ENCODE results near the gene NDE1. TPM values are rescaled to one million over a fixed set of nuclear protein-coding genes. Genes with fewer than 3 reads are reported as not detected.

Gene NDE1, protein sequence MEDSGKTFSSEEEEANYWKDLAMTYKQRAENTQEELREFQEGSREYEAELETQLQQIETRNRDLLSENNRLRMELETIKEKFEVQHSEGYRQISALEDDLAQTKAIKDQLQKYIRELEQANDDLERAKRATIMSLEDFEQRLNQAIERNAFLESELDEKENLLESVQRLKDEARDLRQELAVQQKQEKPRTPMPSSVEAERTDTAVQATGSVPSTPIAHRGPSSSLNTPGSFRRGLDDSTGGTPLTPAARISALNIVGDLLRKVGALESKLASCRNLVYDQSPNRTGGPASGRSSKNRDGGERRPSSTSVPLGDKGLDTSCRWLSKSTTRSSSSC
- polyA plus RNA-seq (2011; rRNA removed) (22.9 and 25.6 TPM in 2 replicates), polyA minus RNA-seq (2011; rRNA and poly(A)+ RNA removed) (19.9 and 25.3 TPM in 2 replicates)

DNA sequence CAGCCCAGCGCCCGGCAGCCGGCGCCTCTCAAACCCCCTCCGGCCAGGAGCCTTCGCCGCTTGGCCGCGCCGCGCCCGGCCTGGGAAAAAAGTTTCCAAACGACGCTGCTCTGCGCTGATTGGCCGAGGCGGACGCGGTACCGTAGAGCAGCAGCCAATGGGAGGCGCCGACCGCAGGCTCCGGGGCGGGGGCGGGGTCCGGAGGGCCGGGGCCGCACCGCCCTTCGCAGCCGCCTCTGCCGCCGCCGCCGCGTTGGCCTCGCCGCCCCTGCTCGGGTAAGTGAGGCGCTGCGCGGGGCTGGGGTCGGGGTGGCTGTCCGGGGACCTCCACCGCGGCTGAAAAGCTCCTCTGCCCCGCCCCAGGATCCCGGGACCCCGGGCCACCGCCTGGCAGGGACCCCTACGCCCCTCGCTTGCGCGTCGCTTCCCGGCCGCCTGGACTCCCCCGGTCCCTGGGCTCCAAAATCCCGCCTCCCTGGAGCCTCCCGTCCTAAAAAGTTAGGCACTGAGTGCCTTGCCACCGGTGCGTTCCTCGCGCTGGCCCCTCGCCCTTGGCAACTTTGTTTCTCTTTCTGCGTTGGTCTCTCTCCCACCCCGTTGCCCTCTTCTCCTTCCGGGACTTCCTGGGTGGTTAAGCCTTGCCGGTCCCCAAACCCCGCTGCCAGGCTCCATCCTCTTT, at the start of gene NDE1:
NDE1 (plus strand) TSS at position 227 of the 679 bp plus-strand sequence. CDS start 14,534 bp downstream, outside the sequence.
- H3K4me3 ChIP-seq (ENCODE audit: low read depth, low read length), result peak within 1 kb of the TSS; percentile 90
- CTCF ChIA-PET, result interaction anchor here (1.3 kb wide), 1 partner anchor 22 kb away, joined by 5 read pairs; no protein-coding TSS in a partner anchor

DNA sequence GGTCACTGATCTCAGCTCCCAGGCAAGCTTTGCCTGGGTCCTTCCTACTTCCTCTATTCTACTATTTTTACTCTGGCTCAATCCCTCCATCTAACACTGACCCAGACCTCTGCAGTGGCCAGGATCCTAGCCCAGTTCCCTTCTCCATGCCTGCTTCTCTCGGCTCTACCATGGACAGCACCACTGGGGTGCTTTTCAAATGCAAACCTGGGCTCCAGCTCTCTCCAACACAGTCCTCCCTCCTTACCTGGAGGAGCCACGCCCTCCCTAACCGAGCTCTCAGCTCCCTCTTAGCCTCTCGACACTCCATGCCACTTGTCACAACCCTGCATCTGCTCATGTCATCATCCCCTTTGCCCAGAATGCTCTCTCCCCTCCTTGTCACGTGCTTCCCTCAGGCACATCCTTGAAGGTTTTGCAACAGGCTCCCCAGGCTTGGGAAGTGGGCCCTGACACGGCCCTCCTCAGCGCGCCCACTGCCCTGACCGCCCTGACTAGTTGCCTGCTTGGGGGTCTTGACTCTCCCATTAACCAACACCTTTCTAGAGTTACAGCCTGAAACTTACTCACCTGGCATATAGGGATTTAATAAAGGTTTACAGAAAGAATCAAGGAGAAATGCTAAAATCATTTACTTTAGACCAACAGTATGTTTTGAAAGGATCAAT, 48.7 kb upstream of the NDE1 start:
- Histone ChIP-seq H3K4me3 (ENCODE audit: low read depth, low read length) (no peak overlapping the region), H3K27me3 (ENCODE audit: control insufficient read depth, insufficient read depth, low read length) (no peaks in the 10 kb centered on the region), H3K36me3 (ENCODE audit: control insufficient read depth, insufficient read depth, low read length) (peaks cover 30% of the 10 kb centered on the region)
- TF ChIP-seq, protein P1, sequence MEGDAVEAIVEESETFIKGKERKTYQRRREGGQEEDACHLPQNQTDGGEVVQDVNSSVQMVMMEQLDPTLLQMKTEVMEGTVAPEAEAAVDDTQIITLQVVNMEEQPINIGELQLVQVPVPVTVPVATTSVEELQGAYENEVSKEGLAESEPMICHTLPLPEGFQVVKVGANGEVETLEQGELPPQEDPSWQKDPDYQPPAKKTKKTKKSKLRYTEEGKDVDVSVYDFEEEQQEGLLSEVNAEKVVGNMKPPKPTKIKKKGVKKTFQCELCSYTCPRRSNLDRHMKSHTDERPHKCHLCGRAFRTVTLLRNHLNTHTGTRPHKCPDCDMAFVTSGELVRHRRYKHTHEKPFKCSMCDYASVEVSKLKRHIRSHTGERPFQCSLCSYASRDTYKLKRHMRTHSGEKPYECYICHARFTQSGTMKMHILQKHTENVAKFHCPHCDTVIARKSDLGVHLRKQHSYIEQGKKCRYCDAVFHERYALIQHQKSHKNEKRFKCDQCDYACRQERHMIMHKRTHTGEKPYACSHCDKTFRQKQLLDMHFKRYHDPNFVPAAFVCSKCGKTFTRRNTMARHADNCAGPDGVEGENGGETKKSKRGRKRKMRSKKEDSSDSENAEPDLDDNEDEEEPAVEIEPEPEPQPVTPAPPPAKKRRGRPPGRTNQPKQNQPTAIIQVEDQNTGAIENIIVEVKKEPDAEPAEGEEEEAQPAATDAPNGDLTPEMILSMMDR (IDR thresholded peaks at IDR 0.05; ENCODE audit: insufficient read depth, low read depth, low read length), result no peak
- ChIA-PET CTCF (interaction anchor here (1.1 kb wide), 1 partner anchor 198 kb away, joined by 3 read pairs; no protein-coding TSS in a partner anchor), POLR2A (no interaction called here)
- DNase-seq (ENCODE audit: low read depth), result no peak

More for the DNA sequence above, at the start of gene NDE1:
- TF ChIP-seq, protein P1 (IDR thresholded peaks at IDR 0.05; ENCODE audit: insufficient read depth, low read depth, low read length), result no peak
- no peaks in the 10 kb centered on the region for H3K36me3 ChIP-seq (ENCODE audit: control insufficient read depth, insufficient read depth, low read length)
- H3K27me3 ChIP-seq (ENCODE audit: control insufficient read depth, insufficient read depth, low read length), result no peaks in the 10 kb centered on the region
- DNase-seq (ENCODE audit: low read depth), result no peak
- POLR2A ChIA-PET, result no interaction called here

DNA sequence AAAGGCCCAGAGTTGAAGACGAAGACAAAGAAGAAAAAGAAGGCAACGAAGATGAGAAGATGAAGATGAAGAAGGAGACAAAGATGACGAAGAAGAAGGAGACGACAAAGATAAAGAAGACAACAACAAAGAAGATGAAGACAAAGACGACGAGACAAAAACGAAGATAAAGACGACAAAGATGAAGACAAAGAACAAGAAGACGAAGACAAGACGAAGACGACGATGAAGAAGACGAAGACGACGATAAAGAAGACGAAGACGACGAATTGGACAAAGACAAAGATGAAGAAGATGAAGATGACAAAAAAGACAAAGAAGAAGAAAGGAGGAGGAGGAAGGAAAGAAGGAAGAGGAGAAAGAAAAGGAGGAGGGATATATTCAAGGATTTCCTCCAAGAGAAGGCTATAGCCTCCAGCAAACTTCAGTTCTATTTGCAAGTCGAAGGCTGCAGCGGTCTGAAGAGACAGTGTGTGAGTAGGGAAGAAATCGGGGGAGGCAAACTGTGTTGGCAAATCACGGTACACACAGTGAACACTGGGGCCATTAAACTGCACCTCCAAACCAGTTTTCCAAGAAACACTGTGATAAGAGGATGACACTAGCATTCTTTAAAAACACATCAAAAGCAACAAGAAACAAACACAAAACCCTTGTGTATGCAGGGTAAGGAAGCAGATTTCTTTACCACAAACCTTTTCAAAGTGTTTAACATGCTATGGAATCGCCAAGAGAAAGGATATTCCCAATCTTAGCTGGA, 47.6 kb upstream of the NDE1 start:
- no peaks in the 10 kb centered on the region for H3K27me3 ChIP-seq (ENCODE audit: control insufficient read depth, insufficient read depth, low read length)
- CTCF ChIA-PET, result no interaction called here
- H3K36me3 ChIP-seq (ENCODE audit: control insufficient read depth, insufficient read depth, low read length), result peaks cover 30% of the 10 kb centered on the region
- H3K4me3 ChIP-seq (ENCODE audit: low read depth, low read length), result no peak overlapping the region
- TF ChIP-seq, protein P1 (IDR thresholded peaks at IDR 0.05; ENCODE audit: insufficient read depth, low read depth, low read length), result no peak
- DNase-seq (ENCODE audit: low read depth), result no peak
- POLR2A ChIA-PET, result no interaction called here

DNA sequence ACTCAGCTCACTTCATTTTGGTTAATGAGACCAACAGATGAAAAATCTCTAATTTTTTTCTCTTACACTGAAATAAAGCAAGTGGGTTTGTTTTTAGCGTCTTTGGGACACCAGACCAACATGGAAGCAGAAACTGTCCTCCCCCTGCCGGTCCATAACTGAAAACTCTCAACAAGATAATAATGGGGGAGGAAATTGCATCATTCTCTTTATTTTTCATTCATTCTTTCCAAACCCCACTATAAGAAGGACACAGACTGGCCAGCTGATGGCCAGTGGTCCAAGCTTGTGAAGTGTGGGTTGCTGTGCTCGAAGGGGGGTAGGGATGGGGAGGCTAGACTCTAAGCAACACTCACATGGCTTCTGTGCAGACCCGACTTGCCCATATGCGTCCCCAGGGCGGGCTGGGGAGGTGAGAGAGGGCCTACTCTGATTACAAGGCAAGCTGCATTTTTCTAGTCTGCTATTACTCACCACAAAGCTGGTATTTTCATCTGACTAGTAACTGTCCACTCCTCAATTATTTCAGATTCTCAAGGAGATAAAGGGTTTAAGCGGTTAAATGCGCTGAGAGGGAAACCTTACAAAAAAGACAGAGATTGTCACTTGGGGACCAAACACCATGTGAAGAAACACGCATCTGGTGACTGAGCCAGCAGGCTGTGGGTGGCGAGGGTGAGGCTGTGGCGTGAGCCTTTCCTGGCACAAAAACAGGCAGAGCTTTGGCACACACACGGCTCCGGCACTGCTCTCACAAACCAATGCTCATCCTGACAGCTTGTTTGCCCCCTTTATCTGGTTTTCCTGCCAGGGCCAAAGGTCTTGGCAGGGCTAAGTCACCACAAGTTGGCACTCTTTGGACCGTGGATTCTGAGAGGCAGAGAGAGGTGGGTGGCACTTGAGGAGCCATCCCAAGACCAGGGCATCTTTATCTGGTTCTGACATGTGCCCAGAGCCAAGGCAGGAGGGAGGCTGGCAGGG, 45.3 kb upstream of the NDE1 start:
- CTCF ChIA-PET, result interaction anchor here (0.9 kb wide), 2 partner anchors 92 to 216 kb away, joined by 4 read pairs; no protein-coding TSS in a partner anchor
- H3K27me3 ChIP-seq (ENCODE audit: control insufficient read depth, insufficient read depth, low read length), result no peaks in the 10 kb centered on the region
- POLR2A ChIA-PET, result interaction anchor here (0.5 kb wide), 1 partner anchor 10 kb away, joined by 6 read pairs; no protein-coding TSS in a partner anchor
- TF ChIP-seq, protein P1 (IDR thresholded peaks at IDR 0.05; ENCODE audit: insufficient read depth, low read depth, low read length), result no peak
- no peak overlapping the region for H3K4me3 ChIP-seq (ENCODE audit: low read depth, low read length)
- peaks cover 24% of the 10 kb centered on the region for H3K36me3 ChIP-seq (ENCODE audit: control insufficient read depth, insufficient read depth, low read length)
- DNase-seq (ENCODE audit: low read depth), result no peak

Measured in BJ (cell line).